AG09319 (cell line): ENCODE data around the gene SLC10A6.
"Not testable (repeated sequence)": the region's sequence is repeated elsewhere in the genome, so short reads cannot be mapped to it uniquely, and the experiment has no call there.

Source experiments
- DNase-seq: peaks from one replicate; pipeline ENCODE4 v3.0.0-alpha.2; 2010; ENCODE audit warnings: low read depth; ENCODE audit errors: extremely low read depth
- CTCF ChIP-seq: IDR thresholded peaks from 2 replicates; pipeline ENCODE4 v1.5.1; 2011; ENCODE audit warnings: low read depth, mild to moderate bottlenecking, inconsistent platforms, low read length, moderate library complexity

SLC10A6 gene

GRCh38 chr4:86892636-86892960, 43.4 kb upstream of the SLC10A6 start:
- TF ChIP-seq CTCF = no peak

GRCh38 chr4:86891762-86892635, 42.8 kb upstream of the SLC10A6 start, which contains the start of gene C4orf36:
Gene C4orf36, minus strand, starts transcription at chr4:86892422. Its CDS starts 902 bp downstream, at chr4:86891520.
- no peak for DNase-seq
- no peak for TF ChIP-seq CTCF

More at GRCh38 chr4:86892636-86892960, 43.4 kb upstream of the SLC10A6 start:
- no peak for DNase-seq

GRCh38 chr4:86890790-86891189, 41.6 kb upstream of the SLC10A6 start:
- no peak for TF ChIP-seq CTCF
- no peak for DNase-seq

GRCh38 chr4:86879641-86880040, 30.5 kb upstream of the SLC10A6 start:
- TF ChIP-seq CTCF = no peak
- no peak for DNase-seq

- no peak for TF ChIP-seq CTCF
- DNase-seq = no peak
Measured at GRCh38 chr4:86878640-86879039, 29.5 kb upstream of the SLC10A6 start.

- DNase-seq = no peak
- TF ChIP-seq CTCF = no peak
Measured at GRCh38 chr4:86876894-86877685, 27.9 kb upstream of the SLC10A6 start.

GRCh38 chr4:86875436-86875835, 26.3 kb upstream of the SLC10A6 start:
- not testable (repeated sequence) for DNase-seq
